ENCODE data around the gene RADX.
"Not testable (repeated sequence)": the region's sequence is repeated elsewhere in the genome, so short reads cannot be mapped to it uniquely, and the experiment has no call there.

RADX gene, protein sequence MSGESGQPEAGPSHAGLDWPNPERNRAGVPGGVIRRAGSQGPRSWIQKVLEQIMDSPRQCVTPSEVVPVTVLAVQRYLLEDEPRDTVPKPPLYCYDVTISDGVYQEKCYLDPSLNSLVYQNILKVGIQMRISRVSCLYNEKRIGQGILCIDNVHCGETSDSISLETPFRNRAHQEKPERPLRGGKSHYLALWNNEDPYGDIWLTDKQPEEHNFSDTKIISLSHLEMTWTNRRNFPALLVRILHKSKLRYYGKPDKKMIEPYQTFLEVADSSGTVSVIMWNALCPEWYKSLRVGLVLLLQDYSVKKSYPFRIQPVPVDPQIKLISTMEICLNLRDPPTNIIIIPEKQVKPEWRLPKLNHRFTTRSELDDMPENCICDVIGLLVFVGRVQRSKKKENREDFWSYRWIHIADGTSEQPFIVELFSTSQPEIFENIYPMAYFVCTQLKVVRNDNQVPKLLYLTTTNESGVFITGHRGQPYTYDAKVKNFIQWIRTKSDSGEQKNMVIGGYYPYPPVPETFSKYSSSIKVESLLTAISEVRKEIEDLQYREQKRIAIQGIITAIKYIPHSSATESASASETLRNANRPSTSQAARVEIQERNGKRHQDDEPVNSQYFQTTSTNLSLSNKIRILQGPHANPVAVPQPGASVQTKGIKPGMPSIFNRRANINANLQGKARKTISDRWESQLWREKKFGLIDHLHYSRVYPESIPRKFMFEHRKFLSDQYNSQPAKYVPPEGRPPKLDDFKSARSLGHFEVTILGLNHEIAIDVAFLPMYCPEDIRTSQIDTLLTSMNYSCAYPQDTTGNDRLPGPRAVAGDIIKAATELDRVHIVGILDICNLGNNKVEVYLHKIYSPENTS

DNA sequence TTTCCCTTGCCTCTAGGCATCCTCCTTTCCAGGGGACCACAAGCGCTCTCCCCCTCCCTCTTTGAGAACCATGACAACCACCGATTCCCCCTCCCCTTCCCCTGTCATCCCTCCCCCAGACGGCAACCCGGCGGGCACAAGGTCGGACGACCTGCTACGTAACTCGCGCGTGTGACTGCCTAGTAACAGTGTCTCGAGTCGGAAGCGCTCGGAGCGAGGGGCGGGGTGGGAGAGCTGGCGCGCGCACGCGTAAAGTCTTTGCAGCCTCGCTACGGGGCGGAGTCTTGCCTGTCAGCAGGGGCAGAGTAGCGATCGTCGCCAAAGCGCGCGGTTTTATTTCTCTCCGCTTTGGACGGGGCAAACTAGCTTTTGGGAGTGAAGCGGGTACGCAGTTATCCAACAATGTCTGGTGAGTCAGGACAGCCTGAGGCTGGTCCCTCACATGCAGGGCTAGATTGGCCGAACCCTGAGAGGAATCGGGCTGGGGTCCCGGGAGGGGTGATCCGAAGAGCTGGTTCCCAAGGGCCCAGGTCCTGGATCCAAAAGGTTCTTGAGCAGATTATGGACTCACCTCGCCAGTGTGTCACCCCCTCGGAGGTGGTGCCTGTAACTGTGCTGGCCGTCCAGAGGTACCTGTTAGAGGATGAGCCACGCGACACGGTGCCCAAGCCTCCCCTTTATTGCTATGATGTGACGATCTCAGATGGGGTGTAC lies at the start of gene RADX:
Gene RADX (plus strand): TSS at position 300 of the 714 bp plus-strand sequence. CDS start 103 bp downstream, at position 403.
- DNase-seq, result peak in 12 of 14 donors; percentile 28 to 83 (median 61)

DNA sequence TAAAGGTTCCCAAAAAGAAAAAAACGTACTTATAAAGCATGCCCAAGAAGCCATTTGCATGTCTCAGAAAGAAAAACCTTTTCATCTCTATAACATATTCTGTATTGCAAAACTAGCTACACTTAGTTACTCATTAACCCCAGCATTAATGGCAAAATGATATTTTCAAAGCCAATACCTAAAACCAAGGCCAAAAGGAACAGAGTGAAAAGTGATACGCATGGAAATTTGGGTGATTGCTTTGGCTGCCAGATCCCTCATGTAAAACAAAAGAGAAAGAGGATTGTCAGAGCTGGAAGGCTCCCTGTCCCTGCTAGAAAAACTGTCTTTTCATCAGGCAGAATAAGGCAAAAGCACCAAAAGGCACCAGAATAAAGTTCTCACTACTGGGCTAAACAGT lies 46.8 kb upstream of the RADX start:
- no peak for DNase-seq

DNA sequence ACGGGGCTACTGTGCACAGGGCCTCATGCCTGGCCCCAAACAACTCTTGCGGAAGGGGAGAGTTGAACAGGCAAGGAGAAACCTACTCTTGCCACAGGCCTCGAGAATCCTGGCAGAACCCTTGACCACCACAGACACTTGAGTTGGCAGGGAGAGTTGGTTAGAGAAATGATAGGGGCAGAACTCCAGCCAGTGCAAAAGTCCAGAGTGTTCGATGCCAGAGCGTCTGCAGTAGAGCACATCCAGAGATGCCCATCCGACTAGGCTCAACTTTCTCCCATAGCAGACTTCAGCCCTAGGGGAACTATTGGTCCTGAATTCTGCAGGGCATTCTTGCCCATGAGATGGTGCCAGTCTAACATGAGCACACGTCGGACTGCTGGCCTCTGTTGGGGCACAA lies 45.4 kb upstream of the RADX start:
- DNase-seq, result no peak

DNA sequence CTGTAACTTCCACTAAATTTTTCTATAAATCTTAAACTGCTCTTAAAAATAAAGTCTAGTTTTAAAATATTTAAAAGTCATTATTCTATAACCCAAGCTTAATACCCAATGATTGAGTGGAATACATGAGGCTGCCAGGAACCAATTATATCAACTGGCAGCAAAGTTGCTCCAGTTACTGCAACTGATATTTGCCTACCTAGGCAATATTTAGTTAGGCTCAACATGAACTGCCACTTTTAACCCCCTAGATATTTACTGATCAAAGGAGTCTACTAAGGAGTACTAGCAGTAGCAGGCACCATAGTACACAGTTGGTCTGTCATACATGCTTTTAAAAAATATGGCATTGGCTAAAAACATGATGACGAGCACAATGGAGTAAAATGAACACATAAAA lies 29.9 kb upstream of the RADX start:
- no peak for DNase-seq

DNA sequence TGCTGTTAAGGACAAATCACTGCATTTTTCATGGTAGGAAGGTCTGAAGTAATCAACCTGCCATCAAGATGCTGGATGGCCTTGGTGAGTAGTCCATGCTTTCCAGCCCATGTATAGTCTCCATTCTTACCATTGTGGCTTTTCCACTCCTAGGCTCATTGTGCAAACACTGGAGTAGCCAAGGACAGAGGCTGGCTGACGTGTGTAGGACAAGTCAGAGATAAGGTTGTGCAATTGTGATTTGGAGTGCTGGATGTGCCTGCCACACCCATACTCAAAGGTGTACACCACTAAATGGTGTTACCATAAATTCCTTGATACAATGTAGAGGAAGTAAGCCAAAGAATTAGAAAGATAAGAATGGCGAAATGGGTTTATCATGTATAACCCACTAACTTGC lies 26.3 kb upstream of the RADX start:
- no peak for DNase-seq

DNA sequence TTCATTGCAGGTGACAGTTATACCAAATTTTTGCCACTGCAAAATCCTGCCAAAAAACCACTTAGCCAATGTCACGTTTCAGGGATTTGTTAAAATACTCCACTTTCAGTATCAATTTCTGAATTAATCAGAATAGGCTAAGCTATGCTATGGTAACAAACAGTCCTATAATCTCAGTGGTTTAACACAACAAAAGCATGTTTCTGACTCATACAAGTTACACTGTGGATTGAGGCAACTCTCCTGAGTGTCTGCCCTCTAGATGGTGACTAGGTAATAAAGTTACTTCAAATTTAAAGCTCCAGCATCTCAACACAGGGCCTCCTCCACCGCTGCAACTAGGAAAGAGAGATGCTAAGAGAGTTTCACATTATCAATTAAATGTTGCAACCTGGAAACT lies 23.0 kb upstream of the RADX start:
- no peak for DNase-seq

DNA sequence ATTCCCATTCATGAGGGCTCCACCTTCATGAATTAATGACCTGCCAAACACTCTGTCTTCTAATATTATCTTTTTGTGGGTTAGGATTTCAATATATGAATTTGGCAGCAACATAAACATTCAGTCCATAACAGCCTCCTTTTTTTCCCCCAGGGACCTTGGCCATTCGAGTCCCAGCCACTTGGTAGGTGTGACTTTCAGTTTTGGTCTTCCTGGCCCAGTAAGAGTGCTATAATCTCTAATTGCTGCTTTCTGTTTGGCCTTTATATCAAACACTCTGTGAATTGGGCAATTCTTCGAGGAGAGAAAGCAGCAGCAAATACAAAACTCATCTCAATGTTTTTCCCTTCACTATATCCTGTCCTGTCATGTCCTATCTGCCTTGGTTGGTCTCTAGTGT lies 12.4 kb upstream of the RADX start:
- no peak for DNase-seq

DNA sequence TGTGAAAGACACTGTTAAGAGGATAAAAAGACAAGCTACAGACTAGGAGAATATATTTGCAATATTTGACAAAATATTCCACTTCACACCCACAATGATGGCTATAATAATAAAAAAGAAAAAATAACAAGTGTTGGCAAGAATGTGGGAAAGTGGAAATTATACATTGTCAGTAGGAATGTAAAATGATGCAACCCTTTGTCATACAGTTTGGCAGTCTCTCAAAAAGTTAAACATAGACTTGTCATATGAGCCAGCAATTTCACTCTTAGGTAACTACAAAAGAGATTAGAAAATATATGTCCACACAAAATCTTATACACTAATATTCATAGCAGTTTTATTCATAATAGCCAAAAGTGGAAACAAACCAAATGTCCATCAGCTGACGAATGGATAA lies 5.2 kb upstream of the RADX start:
- DNase-seq, result no peak

DNA sequence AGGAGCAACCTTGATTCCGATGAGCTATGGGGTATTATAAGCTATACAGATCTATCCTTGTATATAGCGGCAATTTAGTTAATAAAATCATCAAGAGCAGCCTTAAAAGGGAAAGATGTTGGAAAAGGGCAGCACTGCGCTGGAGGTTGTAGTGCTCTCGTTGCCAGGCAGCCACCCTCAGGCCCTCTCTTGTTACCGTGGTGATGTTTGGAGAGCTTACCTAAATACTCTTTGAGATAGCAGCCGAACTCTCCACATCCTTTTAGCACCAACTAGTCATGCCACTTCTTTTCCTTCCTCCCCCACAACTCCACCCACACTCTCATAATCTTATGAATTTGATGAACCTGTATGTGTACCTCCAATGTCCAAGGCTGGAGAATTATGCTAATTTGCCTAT lies 3.8 kb upstream of the RADX start:
- DNase-seq, result no peak

DNA sequence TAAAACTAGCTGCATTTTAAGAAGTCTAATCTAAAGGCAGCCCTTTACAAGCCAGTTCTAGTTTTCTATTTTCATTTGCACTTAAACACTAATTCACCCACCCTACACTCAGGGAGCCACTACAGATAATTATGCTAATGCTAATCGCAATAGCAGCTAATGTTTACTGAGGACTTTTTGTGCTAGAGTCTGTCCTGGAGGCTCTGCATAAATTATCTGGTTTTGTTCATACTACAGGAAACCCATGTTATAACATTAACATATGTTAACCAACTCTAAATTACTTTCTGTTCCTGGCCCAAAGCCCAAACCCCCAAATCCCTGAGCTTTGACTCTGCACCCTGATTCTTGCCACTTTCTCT lies 480 bp upstream of the RADX start:
- DNase-seq, result no peak

DNA sequence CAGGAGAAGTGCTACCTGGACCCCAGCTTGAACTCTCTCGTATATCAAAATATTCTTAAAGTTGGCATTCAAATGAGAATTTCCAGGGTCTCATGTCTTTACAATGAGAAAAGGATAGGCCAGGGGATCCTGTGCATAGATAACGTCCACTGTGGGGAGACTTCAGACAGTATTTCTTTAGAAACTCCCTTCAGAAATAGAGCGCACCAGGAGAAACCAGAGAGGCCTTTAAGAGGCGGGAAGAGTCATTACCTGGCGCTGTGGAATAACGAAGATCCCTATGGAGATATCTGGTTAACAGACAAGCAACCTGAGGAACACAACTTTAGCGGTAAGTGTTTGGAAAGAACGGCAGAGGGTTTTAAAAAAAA lies 600 bp downstream of the RADX start:
- DNase-seq, result no peak

DNA sequence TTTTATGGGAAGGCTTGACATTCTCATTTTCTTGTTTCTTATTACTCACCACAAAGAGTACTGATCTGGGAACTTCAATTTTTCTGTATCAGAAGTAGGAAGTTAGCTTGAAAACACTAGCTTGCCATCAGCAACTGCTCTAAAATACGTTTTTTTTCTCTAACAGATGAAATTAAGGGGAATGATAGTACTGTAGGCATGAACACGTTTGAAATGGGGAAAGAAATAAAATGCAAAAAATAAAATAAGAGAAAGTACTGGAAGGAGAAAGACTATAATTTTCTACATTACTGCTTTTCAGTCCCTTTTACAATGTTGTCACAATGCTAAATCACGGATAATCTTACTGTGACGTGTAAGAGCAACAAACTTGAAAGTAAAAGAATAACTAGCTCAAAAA lies 1.5 kb downstream of the RADX start:
- no peak for DNase-seq

DNA sequence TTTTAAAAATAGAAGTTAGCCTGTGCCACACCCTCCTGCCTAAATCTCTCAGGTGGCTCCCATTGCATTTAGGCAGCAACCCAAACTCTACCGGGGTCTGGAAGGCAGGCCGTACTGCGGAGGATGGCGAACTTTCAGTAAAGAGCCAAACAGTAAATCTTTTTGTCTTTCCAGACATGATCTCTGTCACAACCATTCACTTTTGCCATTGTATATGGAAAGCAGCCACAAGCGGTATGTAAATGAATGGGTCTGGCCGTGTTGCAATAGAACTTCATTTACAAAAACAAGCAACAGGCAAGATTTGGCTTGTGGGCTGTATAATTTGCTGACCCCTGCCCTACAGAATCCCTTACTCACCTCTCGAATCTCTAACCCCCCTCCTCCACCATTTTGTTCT lies 3.3 kb downstream of the RADX start:
- DNase-seq, result no peak

DNA sequence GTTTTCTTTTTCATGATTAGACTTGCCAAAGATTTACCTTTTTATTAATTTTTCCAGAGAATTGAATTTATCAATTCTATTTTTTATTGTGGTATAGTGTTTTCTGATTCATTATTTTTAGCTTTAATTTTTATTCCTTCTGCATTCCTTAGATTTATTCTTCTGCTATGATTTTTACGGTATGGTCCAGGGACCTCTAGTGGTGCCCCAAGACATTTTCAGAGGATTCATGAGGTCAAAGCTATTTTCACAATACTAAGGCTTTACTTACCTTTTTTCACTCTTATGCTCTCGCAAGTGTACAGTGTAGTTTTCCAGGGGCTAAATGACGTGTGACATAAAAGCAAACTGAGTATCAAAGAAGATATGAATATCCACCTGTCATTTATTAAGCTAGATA lies 8.0 kb downstream of the RADX start:
- no peak for DNase-seq

DNA sequence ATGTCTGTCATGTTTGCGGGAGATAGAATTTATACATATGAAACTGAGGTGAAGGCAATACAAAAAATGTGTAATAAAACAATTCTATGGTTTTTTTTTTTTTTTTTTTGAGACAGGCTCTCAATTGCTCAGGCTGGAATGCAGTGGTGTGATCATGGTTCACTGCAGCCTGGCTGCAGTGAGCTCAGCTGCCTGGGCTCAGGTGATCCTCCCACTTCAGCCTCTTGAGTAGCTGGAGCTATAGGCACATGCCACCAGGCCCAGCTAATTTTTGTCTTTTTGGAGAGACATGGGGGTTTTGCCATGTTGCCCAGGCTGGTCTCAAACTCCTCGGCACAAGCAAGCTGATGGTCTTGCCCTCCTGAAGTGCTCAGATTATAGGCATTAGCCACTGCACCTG lies 10.1 kb downstream of the RADX start:
- no peak for DNase-seq

DNA sequence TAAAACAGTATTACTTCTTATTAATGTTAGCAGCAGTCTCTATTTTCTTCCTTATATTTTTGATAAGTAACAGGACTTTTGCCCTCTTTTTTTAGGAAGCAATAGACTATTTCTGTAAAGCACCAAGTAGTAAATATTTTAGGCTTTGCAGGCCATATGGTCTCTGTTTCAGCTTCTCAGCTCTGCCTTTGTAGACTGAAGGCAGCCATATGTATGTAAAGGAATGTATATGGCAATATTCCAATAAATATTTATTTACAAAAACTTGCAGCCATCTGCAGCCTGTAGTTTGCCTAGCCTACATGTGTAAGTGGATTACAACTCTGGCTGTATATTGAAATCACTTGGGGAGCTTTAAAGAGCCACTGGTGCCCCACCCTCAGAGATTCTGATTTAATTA lies 15.0 kb downstream of the RADX start:
- no peak for DNase-seq

DNA sequence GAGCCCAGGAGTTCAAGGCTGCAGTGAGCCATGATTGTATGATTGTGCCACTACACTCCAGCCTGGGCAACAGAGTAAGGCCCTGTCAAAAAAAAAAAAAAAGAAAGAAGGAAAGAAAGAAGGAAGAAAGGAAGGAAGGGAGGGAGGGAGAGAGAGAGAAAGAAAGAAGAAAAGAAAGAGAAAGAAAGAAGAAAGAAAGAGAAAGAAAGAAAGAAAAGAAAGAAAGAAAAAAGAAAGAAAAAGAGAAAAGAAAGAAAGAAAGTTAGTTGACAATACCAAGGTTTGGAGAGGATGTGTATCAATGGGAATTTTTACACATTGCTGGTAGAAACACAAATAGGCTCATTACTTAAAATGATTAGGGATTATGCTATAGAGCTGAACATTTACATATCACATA lies 19.8 kb downstream of the RADX start:
- DNase-seq, result no peak

DNA sequence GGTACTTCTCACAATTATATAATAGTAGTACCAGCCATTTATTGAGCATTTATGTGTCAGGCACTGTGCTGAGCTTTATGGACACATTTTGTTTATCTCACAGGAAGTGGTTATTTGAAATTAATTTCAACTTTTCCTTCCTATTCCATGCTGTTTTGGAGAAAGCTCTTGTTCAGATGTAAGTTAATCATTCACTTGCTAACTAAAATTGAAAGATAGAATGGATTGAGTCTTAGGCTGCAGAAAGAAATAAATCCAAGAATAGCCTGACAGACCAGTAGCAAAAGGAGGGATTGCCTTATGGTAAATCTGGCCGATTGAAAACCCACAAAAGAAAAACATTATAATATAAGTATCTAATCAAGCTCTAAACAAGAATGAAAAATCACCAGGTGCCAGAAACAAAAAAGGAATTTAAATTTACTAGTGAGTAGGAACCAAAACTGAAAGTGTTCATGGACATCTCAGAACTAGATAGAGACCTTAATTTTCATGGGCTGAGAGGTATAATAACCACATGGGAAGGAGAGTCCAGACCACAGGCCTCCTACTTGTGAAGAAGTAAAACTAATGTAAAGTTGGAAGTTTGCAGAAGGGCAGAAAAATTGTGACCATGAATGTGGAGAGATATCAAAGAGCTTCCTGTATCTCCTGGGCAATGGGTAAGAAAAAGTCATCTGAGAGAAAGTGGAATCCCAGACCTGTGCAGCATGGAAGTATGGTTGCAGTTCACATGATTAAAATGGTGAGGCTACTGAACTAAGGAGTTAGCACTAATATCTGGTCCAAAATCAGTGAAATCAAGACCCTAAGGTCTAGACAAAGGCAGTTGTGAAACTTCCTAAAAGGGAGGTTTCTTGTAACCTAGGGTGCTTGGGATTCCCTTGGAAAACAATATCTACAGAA lies 38.0 kb downstream of the RADX start:
- no peak for DNase-seq

DNA sequence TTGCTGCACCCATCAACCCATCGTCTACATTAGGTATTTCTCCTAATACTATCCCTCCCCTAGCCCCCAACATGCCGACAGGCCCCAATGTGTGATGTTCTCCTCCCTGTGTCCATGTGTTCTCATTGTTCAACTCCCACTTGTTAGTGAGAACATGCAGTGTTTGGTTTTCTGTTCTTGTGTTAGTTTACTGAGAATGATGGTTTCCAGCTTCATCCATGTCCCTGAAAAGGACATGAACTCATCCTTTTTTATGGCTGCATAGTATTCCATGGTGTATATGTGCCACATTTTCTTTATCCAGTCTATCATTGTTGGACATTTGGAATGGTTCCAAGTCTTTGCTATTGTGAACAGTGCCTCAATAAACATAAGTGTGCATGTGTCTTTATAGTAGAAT lies 41.8 kb downstream of the RADX start:
- DNase-seq, result not testable (repeated sequence)

DNA sequence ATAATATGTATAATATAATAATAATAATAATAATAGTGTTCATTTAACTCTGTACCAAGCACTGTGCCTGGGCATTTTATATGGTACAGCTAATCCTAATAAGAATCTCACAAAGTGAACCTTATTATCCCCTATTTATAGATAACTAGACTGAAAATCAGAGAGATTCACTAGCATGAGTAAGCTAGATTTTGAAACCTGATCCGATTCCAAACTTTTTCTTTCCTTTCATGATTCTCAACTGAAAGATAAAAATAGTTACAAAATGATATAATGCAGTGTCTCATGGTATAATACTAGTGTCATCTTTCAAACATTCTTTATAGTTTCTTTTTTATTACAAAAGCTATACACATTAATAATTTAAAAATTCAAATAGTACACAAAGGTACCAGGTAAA lies 58.9 kb downstream of the RADX start:
- no peak for DNase-seq

DNA sequence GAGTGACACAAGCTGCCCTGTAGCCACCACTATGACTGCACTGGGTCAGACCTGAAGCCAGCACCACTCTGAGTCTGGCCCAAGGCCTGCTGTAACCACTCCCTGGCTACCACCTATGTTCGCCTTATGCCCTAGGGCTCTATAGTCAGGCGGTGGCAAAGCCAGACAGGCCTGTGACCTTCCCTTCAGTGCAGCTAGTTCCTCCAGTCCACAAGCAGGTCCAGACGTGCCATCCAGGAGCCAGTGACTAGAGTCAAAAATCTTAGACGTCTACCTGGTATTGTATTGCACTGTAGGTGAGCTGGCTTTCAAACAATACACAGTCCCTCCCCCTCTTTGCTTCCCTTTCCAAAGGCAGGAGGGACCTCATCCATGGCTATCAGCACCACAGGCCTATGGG lies 60.7 kb downstream of the RADX start:
- DNase-seq, result no peak

DNA sequence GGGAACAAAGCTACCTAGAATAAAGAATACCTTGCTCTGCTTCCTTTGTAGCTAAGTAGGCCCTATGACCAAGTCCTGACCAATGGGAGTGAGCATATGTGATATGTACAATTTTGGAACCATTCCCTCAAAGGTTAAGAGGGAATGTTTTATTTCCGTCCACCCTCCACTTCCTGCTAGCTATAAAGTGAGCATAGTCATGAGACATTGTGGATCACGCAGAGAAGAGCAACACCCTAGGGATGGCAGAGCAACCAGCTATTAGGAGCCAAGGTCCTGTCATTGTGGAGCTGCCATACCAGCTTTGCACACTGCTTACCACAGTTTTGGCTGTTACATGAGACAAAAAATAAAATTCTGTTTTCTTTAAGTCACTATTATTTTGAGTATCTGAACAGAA lies 68.9 kb downstream of the RADX start:
- no peak for DNase-seq

All from C1 segment of cervical spinal cord (tissue), 14 donors.